ENCODE results near the gene CHAC1.
"Not testable (repeated sequence)": the region's sequence is repeated elsewhere in the genome, so short reads cannot be mapped to it uniquely, and the experiment has no call there.

CHAC1 gene

DNA sequence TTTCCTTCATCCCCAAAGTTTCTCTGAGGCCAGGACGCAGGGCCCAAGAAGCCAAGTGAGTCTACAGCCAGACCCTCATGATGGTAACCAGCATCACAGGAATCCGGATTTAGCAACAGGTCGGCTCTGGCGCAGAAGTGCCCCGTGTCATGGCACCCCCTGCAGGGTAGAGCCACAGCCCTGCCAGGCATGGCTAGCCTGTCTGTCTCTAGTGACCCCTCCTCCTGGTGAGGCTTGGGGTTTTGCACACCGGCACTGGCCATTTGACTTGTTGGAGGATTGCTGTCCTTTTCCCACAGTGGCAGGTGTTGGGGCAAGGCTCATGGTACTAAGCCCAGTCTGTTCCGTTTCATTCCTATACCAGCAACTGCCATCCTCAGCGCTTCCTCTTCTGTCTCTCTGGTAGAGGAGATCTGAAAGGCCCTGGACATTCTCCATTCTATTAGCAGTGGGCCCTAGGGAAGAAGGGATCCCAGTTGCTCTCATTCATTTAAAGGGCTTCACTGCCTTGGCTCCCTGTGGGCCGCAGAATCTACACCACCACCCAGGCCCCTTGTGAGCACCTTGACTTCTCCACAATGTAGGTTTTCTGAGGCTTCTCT is 9.4 kb upstream of the CHAC1 start:
- H3K27me3 ChIP-seq (ENCODE audit: control insufficient read depth, insufficient read depth, low read length) = peaks cover 51% of the 10 kb centered on the region
- H3K9ac ChIP-seq (ENCODE audit: low read depth, low read length) = no peak overlapping the region

DNA sequence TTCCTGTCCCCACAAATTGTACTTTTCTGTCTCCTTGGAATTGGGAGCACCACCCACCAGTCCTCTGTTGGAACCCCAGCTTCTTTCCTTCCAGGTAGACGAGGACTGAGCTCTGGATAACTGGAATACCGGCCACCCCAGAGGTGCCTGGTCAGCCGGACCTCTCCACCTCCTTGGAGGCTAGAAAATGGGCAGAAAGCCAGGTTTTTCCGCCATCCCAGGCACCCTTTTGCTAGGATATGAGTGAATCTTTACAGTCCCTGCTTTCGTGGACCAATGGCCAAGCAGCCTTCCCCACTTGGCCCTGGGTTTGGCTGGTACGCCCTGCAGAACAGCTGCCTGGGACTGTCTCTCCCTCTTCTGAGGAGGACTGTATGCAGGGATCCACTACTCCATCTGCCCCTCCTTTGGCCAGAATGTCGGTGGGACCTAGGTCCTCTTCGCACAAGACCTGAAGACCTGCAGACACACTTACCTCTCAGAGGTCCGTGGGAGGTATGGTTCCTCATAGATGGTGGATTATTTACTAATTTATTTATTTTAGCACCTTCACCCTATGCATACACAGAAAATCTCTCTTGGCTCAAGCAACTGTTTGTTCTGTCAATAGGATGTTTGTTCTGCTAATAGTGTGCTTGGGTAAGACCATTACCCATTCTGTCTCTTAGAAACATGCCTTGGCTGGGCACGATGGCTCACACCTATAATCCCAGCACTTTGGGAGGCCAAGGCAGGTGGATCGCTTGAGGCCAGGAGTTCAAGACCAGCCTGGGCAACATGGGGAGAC is 8.6 kb upstream of the CHAC1 start:
- H3K9ac ChIP-seq (ENCODE audit: low read depth, low read length) = no peak overlapping the region
- peaks cover 9% of the 10 kb centered on the region for H3K4me1 ChIP-seq (ENCODE audit: control insufficient read depth, insufficient read depth, low read length)
- H3K4me3 ChIP-seq (ENCODE audit: low read depth, low read length) = no peak overlapping the region
- H3K36me3 ChIP-seq (ENCODE audit: control insufficient read depth, insufficient read depth, low read length) = no peaks in the 10 kb centered on the region
- peaks cover 48% of the 10 kb centered on the region for H3K27me3 ChIP-seq (ENCODE audit: control insufficient read depth, insufficient read depth, low read length)
- no peaks in the 10 kb centered on the region for H3K9me3 ChIP-seq (ENCODE audit: control insufficient read depth, insufficient read depth, low read length)

More for the DNA sequence above, 9.4 kb upstream of the CHAC1 start:
- H3K36me3 ChIP-seq (ENCODE audit: control insufficient read depth, insufficient read depth, low read length) = no peaks in the 10 kb centered on the region
- H3K9me3 ChIP-seq (ENCODE audit: control insufficient read depth, insufficient read depth, low read length) = no peaks in the 10 kb centered on the region
- H3K4me3 ChIP-seq (ENCODE audit: low read depth, low read length) = no peak overlapping the region
- peaks cover 4% of the 10 kb centered on the region for H3K4me1 ChIP-seq (ENCODE audit: control insufficient read depth, insufficient read depth, low read length)

DNA sequence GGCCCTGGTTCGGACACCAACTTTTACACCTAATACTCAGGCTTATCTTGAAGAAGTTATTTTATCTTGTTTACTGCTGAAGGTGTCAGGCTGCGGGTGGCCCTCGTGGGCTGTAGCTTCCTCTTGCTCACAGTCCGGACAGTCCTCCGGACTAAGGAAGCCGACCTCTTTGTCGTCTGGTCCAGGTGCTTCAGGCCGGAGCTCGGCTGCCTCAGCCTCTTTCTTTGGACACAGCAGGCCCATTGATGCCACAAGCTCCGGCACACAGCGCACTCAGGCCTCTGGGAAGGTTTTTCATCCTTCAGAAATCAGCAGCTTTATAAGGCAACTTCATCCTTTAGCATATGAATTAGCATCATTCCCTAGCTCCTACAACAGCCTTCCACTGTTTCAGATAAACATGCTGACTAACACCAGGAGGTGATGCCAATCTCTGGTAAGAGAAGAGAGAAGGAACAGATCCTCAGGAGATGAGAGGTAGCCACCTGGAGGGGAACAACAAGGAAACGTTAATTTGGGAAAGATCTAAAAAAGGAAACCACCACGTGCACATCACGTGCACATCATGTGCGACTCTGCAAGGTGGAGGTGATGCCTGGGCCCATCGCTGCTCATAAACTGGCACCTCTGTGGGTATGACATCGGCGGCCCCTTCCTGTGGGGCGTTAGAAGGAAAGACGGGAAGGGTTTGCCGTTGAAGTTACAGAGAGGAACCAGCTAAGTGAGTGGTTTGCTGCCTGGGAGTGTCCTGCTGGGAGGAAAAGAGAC is 4.4 kb upstream of the CHAC1 start:
- peaks cover 2% of the 10 kb centered on the region for H3K36me3 ChIP-seq (ENCODE audit: control insufficient read depth, insufficient read depth, low read length)
- H3K9ac ChIP-seq (ENCODE audit: low read depth, low read length) = no peak overlapping the region
- no peaks in the 10 kb centered on the region for H3K9me3 ChIP-seq (ENCODE audit: control insufficient read depth, insufficient read depth, low read length)
- H3K4me3 ChIP-seq (ENCODE audit: low read depth, low read length) = no peak overlapping the region
- peaks cover 9% of the 10 kb centered on the region for H3K4me1 ChIP-seq (ENCODE audit: control insufficient read depth, insufficient read depth, low read length)
- peaks cover 15% of the 10 kb centered on the region for H3K27me3 ChIP-seq (ENCODE audit: control insufficient read depth, insufficient read depth, low read length)

DNA sequence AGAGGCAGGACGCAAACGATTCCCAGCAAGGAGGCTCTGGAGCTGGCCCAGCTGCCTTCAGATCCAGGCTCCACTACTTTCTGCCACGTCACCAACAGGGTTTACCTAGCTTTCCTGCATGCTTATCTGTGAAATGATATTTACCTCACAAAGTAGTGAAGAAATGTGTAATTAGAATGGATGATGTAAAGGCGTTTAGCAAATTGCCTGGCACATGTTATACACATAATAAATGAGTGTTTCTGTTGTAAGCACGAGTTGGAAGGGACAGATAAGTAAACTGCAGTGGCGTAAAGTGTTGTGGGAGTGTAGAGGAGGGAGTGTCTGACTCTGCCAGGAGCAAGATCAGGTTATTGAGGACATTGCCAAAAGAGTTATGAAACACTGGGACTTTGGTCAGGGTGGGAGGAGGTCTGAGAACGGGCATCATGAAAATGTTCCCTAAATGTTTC is 3.5 kb upstream of the CHAC1 start:
- peaks cover 8% of the 10 kb centered on the region for H3K27me3 ChIP-seq (ENCODE audit: control insufficient read depth, insufficient read depth, low read length)
- H3K9me3 ChIP-seq (ENCODE audit: control insufficient read depth, insufficient read depth, low read length) = no peaks in the 10 kb centered on the region
- no peak overlapping the region for H3K4me3 ChIP-seq (ENCODE audit: low read depth, low read length)
- H3K4me1 ChIP-seq (ENCODE audit: control insufficient read depth, insufficient read depth, low read length) = peaks cover 9% of the 10 kb centered on the region
- no peak overlapping the region for H3K9ac ChIP-seq (ENCODE audit: low read depth, low read length)
- H3K36me3 ChIP-seq (ENCODE audit: control insufficient read depth, insufficient read depth, low read length) = peaks cover 2% of the 10 kb centered on the region

DNA sequence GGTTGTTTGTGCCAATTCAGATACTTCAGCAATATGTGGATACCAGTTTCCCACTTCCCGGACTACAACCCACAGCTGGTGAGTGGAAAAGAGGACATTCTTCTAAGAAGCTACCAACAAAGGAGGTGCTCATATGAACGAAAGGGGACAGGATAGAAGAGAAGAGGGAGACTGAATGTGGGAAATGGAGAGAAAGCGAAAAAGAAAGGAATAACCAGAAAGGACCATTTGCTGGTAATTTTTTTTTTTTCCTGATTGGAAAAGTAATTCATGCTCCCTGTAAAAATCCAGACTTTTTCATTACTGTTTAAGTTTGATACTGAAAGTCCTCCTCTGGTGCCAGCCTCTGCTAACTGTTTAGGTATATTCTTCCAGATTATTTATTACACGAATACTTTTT is 1.5 kb upstream of the CHAC1 start:
- Histone ChIP-seq H3K4me3 (ENCODE audit: low read depth, low read length) (no peak overlapping the region), H3K27me3 (ENCODE audit: control insufficient read depth, insufficient read depth, low read length) (no peaks in the 10 kb centered on the region), H3K9ac (ENCODE audit: low read depth, low read length) (no peak overlapping the region), H3K4me1 (ENCODE audit: control insufficient read depth, insufficient read depth, low read length) (peaks cover 9% of the 10 kb centered on the region), H3K9me3 (ENCODE audit: control insufficient read depth, insufficient read depth, low read length) (no peaks in the 10 kb centered on the region), H3K36me3 (ENCODE audit: control insufficient read depth, insufficient read depth, low read length) (peaks cover 16% of the 10 kb centered on the region)

DNA sequence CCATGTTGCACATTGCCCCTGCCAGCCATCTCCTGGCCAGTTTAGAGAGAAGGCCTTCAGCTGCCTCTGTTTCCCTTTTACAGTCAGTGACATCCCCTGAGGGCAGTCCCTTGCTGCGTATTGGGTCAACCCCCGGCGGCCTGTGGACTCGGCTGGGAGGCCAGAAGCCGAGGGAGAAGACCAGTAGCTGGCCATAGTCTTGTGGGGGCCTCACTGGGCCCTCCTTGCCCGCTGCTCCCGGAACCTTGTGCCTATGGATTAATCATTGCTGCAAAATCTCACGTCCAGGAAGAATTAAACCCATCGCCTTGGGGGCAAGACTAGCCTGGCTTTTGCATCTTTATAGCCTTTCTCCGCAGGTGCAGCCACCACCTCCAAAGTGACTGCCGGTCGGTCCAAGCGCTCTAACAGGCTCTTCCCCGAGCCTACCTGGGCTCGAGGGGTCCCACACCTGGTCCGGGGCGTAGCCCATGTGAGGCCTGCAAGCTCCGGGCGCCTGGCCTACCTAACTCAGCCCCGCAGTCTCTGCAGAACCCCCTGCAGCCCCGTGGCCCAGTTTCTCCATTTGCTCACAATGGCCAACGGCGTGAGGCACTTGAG is 870 bp upstream of the CHAC1 start:
- H3K9me3 ChIP-seq (ENCODE audit: control insufficient read depth, insufficient read depth, low read length) = no peaks in the 10 kb centered on the region
- peak overlapping the region; percentile 98 for H3K9ac ChIP-seq (ENCODE audit: low read depth, low read length)
- H3K36me3 ChIP-seq (ENCODE audit: control insufficient read depth, insufficient read depth, low read length) = peaks cover 18% of the 10 kb centered on the region
- H3K27me3 ChIP-seq (ENCODE audit: control insufficient read depth, insufficient read depth, low read length) = no peaks in the 10 kb centered on the region
- H3K4me3 ChIP-seq (ENCODE audit: low read depth, low read length) = peak overlapping the region; percentile 82
- H3K4me1 ChIP-seq (ENCODE audit: control insufficient read depth, insufficient read depth, low read length) = peaks cover 9% of the 10 kb centered on the region

DNA sequence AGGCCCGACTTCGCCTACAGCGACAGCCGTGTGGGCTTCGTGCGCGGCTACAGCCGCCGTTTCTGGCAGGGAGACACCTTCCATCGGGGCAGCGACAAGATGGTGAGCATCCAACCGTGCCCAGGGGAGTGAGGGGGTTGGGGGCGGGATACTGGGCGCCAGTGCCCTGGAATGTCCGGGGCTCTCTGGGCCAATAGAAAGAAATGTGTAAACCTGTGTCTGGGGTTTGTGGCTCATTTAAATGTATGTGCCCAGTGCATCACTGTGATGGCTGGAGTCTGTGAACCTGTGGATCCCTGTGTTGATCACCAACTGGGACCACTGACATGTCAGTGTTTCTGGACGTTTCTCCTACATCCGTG is 423 bp downstream of the CHAC1 start:
- H3K9ac ChIP-seq (ENCODE audit: low read depth, low read length) = no peak overlapping the region
- H3K4me3 ChIP-seq (ENCODE audit: low read depth, low read length) = peak overlapping the region; percentile 82
- H3K36me3 ChIP-seq (ENCODE audit: control insufficient read depth, insufficient read depth, low read length) = peaks cover 18% of the 10 kb centered on the region
- peaks cover 6% of the 10 kb centered on the region for H3K4me1 ChIP-seq (ENCODE audit: control insufficient read depth, insufficient read depth, low read length)
- H3K9me3 ChIP-seq (ENCODE audit: control insufficient read depth, insufficient read depth, low read length) = no peaks in the 10 kb centered on the region
- H3K27me3 ChIP-seq (ENCODE audit: control insufficient read depth, insufficient read depth, low read length) = no peaks in the 10 kb centered on the region

DNA sequence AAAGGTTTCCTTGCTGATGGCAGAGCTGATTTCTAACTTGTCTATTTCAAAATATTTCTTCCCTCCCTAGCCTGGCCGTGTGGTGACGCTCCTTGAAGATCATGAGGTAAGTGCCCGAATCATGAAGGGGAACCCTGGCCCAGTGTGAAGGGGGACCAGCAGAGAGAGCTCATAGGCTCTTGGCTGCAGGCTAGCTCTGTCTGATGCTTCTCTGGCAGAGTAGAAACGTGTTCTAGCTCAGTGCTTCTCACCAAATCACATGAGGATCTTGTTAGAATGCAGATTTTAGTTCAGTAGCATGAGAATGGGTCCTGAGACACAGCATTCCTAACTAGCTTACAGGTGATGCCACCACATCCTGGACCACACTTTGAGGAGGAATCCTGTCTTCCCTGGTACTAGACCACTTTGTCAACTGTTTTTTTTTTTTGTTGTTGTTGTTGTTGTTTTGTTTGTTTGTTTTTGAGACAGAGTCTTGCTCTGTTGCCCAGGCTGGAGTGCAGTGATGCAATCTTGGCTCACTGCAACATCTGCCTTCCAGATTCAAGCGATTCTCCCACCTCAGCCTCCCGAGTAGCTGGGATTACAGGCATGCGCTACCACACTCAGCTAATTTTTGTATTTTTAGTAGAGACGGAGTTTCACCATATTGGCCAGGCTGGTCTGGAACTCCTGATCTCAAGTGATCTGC is 1.0 kb downstream of the CHAC1 start:
- Histone ChIP-seq H3K4me3 (ENCODE audit: low read depth, low read length) (peak overlapping the region; percentile 82), H3K36me3 (ENCODE audit: control insufficient read depth, insufficient read depth, low read length) (peaks cover 18% of the 10 kb centered on the region)
- not testable (repeated sequence) for H3K9ac ChIP-seq (ENCODE audit: low read depth, low read length); H3K9me3 ChIP-seq (ENCODE audit: control insufficient read depth, insufficient read depth, low read length); H3K27me3 ChIP-seq (ENCODE audit: control insufficient read depth, insufficient read depth, low read length); H3K4me1 ChIP-seq (ENCODE audit: control insufficient read depth, insufficient read depth, low read length)

GRCh38 chr15:40955141-40955903 is 2.1 kb downstream of the CHAC1 start:
- no peaks in the 10 kb centered on the region for H3K27me3 ChIP-seq (ENCODE audit: control insufficient read depth, insufficient read depth, low read length)
- no peak overlapping the region for H3K9ac ChIP-seq (ENCODE audit: low read depth, low read length)
- no peak overlapping the region for H3K4me3 ChIP-seq (ENCODE audit: low read depth, low read length)
- peaks cover 18% of the 10 kb centered on the region for H3K36me3 ChIP-seq (ENCODE audit: control insufficient read depth, insufficient read depth, low read length)
- peaks cover 4% of the 10 kb centered on the region for H3K4me1 ChIP-seq (ENCODE audit: control insufficient read depth, insufficient read depth, low read length)
- H3K9me3 ChIP-seq (ENCODE audit: control insufficient read depth, insufficient read depth, low read length) = no peaks in the 10 kb centered on the region

DNA sequence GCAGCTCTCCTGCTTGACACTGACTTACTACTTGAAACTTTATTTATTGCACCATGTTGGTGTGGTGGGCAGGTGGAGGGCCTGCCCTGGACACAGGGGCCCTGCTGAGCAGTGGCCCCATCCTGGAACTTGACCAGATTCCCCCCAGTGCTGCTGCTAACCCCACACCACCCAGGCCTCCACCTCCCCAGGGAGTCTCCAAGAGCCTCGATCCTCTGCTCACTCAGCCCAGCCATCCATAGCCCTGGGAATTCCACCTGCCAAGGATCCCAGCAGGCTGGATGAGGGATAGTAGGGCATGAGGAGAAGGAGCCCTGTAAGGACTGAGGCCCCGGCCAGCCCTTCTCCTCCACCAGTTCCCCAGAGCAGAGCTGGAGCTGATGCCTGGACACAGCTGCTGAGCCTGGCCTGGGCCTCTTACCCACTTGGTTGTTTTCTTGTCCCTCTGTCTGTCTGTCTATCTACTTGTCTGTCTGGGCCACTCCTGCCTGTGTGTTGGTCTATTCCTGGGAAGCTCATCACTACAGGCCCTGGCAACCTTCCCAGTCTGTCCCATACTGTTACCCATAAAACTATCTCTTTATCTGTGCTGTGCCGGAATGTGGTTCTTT is 2.8 kb downstream of the CHAC1 start:
- H3K9ac ChIP-seq (ENCODE audit: low read depth, low read length) = no peak overlapping the region
- H3K27me3 ChIP-seq (ENCODE audit: control insufficient read depth, insufficient read depth, low read length) = no peaks in the 10 kb centered on the region
- peaks cover 18% of the 10 kb centered on the region for H3K36me3 ChIP-seq (ENCODE audit: control insufficient read depth, insufficient read depth, low read length)
- H3K4me3 ChIP-seq (ENCODE audit: low read depth, low read length) = no peak overlapping the region
- H3K4me1 ChIP-seq (ENCODE audit: control insufficient read depth, insufficient read depth, low read length) = peaks cover 4% of the 10 kb centered on the region
- no peaks in the 10 kb centered on the region for H3K9me3 ChIP-seq (ENCODE audit: control insufficient read depth, insufficient read depth, low read length)

All from iPS-15b (cell line).